Measurements from ENCODE around the gene HOXB3.
"Not testable (repeated sequence)": the region's sequence is repeated elsewhere in the genome, so short reads cannot be mapped to it uniquely, and the experiment has no call there.

The HOXB3 gene

GRCh38 chr17:48526608-48527546, 63.2 kb downstream of the HOXB3 start:
- DNase-seq (ENCODE audit: low spot score), result no peak

GRCh38 chr17:48523010-48523409, 67.0 kb downstream of the HOXB3 start:
- no peak for DNase-seq (ENCODE audit: low spot score)

GRCh38 chr17:48522031-48522653, 67.9 kb downstream of the HOXB3 start:
- DNase-seq (ENCODE audit: low spot score), result no peak

- DNase-seq (ENCODE audit: low spot score), result peak; percentile 48
Observed at GRCh38 chr17:48520631-48521079, 69.4 kb downstream of the HOXB3 start.

- DNase-seq (ENCODE audit: low spot score), result no peak
Observed at GRCh38 chr17:48519427-48519826, 70.6 kb downstream of the HOXB3 start.

GRCh38 chr17:48517478-48517877, 72.6 kb downstream of the HOXB3 start:
- no peak for DNase-seq (ENCODE audit: low spot score)

- DNase-seq (ENCODE audit: low spot score), result no peak
Observed at GRCh38 chr17:48515925-48516900, 73.8 kb downstream of the HOXB3 start.

GRCh38 chr17:48514477-48514876, 75.6 kb downstream of the HOXB3 start:
- no peak for DNase-seq (ENCODE audit: low spot score)

- no peak for DNase-seq (ENCODE audit: low spot score)
Observed at GRCh38 chr17:48513666-48514455, 76.2 kb downstream of the HOXB3 start.

- DNase-seq (ENCODE audit: low spot score), result no peak
Observed at GRCh38 chr17:48513097-48513496, 76.9 kb downstream of the HOXB3 start.

GRCh38 chr17:48510761-48511604, 79.1 kb downstream of the HOXB3 start:
- peak; percentile 66 for DNase-seq (ENCODE audit: low spot score)

GRCh38 chr17:48510381-48510760, 79.7 kb downstream of the HOXB3 start:
- DNase-seq (ENCODE audit: low spot score), result no peak

- DNase-seq (ENCODE audit: low spot score), result not testable (repeated sequence)
Observed at GRCh38 chr17:48509708-48510107, 80.3 kb downstream of the HOXB3 start.

- DNase-seq (ENCODE audit: low spot score), result no peak
Observed at GRCh38 chr17:48506246-48506645, 83.8 kb downstream of the HOXB3 start.

GRCh38 chr17:48505788-48506187, 84.3 kb downstream of the HOXB3 start:
- peak; percentile 78 for DNase-seq (ENCODE audit: low spot score)

- no peak for DNase-seq (ENCODE audit: low spot score)
Observed at GRCh38 chr17:48504953-48505352, 85.1 kb downstream of the HOXB3 start.

- no peak for DNase-seq (ENCODE audit: low spot score)
Observed at GRCh38 chr17:48503747-48504146, 86.3 kb downstream of the HOXB3 start.

- no peak for DNase-seq (ENCODE audit: low spot score)
Observed at GRCh38 chr17:48502901-48503300, 87.1 kb downstream of the HOXB3 start.

GRCh38 chr17:48502312-48502711, 87.7 kb downstream of the HOXB3 start:
- no peak for DNase-seq (ENCODE audit: low spot score)

All from GM03348 (cell line).